HCT116 (cell line): Measurements from ENCODE around the gene ACAD8. TPM values are rescaled to one million over a fixed set of nuclear protein-coding genes. Genes with fewer than 3 reads are reported as not detected.

ENCODE experiments used
- ATAC-seq: fragments of 200-7000 bp; cut with Tn5 transposase; 2 replicates; pipeline ENCODE4 v1.9.1; 2020; ENCODE audit warnings: mild to moderate bottlenecking, moderate library complexity
- Bru-seq: library from RNA; stranded (reverse); fragments of 400-500 nt; gene quantifications from one replicate; lab custom pipeline; 2021; lab: Mats Ljungman, UMichigan
- BruChase-seq, 2 experiments: library from RNA; stranded (reverse); fragments of 400-500 nt; gene quantifications; one replicate each; lab custom pipeline; 2021; lab: Mats Ljungman, UMichigan
- BruUV-seq: library from RNA; stranded (reverse); fragments of 400-500 nt; replicated peaks from 2 replicates; lab custom pipeline; 2021; lab: Mats Ljungman, UMichigan
- CTCF ChIA-PET: fragments of 300-600 bp; sonication (Branson Sonifier 250); formaldehyde crosslinking; loops from one replicate; lab custom pipeline; 2021; ENCODE audit warnings: antibody characterized with exemption; lab: Charles Lee
- POLR2A ChIA-PET: fragments of 300-600, 350-600 bp; sonication (Branson Sonifier 250); formaldehyde crosslinking; loops from one replicate; lab custom pipeline; 2021; ENCODE audit warnings: antibody characterized with exemption; lab: Charles Lee
- RAD21 ChIA-PET, 2 experiments: fragments of 300-600 bp; sonication (Branson Sonifier 250); formaldehyde crosslinking; loops; one replicate each; lab custom pipeline; 2023; ENCODE audit warnings: low total read pairs in 2 of 2; ENCODE audit not compliant: uncharacterized antibody in 2 of 2, unreplicated experiment in 2 of 2, low non-redundant PET in 1 of 2; lab: Charles Lee
- DNase-seq: peaks from one replicate; pipeline ENCODE4 v3.0.0-alpha.2; 2010; ENCODE audit warnings: low read depth, low spot score
- H2AFZ ChIP-seq: fragments of 200-600 bp; shearing (Covaris generic), sonication (generic); 2 replicates; pipeline ENCODE4 v1.6.1; 2017; ENCODE audit warnings: low read depth, mixed run types, mixed read lengths, antibody characterized with exemption, low read length; ENCODE audit not compliant: poor library complexity, severe bottlenecking
- H3K27ac ChIP-seq: 2 replicates; pipeline ENCODE4 v1.5.1; 2012; ENCODE audit warnings: low read depth, low read length
- H3K27me3 ChIP-seq: fragments of 200-600 bp; sonication (generic); 2 replicates; pipeline ENCODE4 v1.6.1; 2016; ENCODE audit warnings: mixed run types, low read length, mixed read lengths; ENCODE audit not compliant: insufficient read depth
- H3K36me3 ChIP-seq, 2 experiments: fragments of 200-500 bp in 1 of 2; fragments of 200-600 bp in 1 of 2; sonication (Bioruptor generic) in 1 of 2; sonication (generic) in 1 of 2; 2 replicates each; pipeline versions ENCODE4 v1.5.1 to v1.6.1; 2014 to 2016; ENCODE audit warnings: low read length in 2 of 2, inconsistent platforms in 1 of 2, mixed read lengths in 1 of 2, mixed run types in 1 of 2; ENCODE audit not compliant: insufficient read depth in 2 of 2, control insufficient read depth in 1 of 2
- H3K4me1 ChIP-seq, 2 experiments: fragments of 200-600 bp in 1 of 2; sonication (generic) in 1 of 2; 2 replicates each; pipeline versions ENCODE4 v1.5.1 to v1.6.1; 2012 to 2017; ENCODE audit warnings: low read length in 2 of 2, inconsistent platforms in 1 of 2, mild to moderate bottlenecking in 1 of 2, mixed read lengths in 1 of 2, mixed run types in 1 of 2, moderate library complexity in 1 of 2; ENCODE audit not compliant: insufficient read depth in 2 of 2, control insufficient read depth in 1 of 2
- H3K4me2 ChIP-seq: fragments of 200-600 bp; sonication (generic); 2 replicates; pipeline ENCODE4 v1.6.1; 2017; ENCODE audit warnings: mixed run types, low read length, mixed read lengths
- H3K4me3 ChIP-seq, 2 experiments: fragments of 200-600 bp in 1 of 2; sonication (generic) in 1 of 2; replicated peaks in 1 of 2; 2 replicates each; pipeline ENCODE4 v1.5.1; 2011 to 2016; ENCODE audit warnings: low read length in 2 of 2, control low read depth in 1 of 2, low read depth in 1 of 2, mild to moderate bottlenecking in 1 of 2, mixed read lengths in 1 of 2, mixed run types in 1 of 2
- H3K79me2 ChIP-seq: fragments of 200-600 bp; sonication (generic); 2 replicates; pipeline ENCODE4 v1.6.1; 2017; ENCODE audit warnings: mild to moderate bottlenecking, mixed run types, low read length, moderate library complexity, mixed read lengths; ENCODE audit not compliant: insufficient read depth
- H3K9ac ChIP-seq: fragments of 200-600 bp; sonication (generic); 2 replicates; pipeline ENCODE4 v1.6.1; 2016; ENCODE audit warnings: low read length, mixed read lengths
- H3K9me2 ChIP-seq: fragments of 200-600 bp; sonication (generic), shearing (Covaris generic); 2 replicates; pipeline ENCODE4 v1.6.1; 2017; ENCODE audit warnings: mixed run types, mild to moderate bottlenecking, moderate library complexity; ENCODE audit not compliant: insufficient read depth
- H3K9me3 ChIP-seq, 2 experiments: fragments of 200-500 bp in 1 of 2; fragments of 200-600 bp in 1 of 2; sonication (Bioruptor generic) in 1 of 2; sonication (generic) in 1 of 2; 2 replicates each; pipeline ENCODE4 v1.6.1; 2014 to 2017; ENCODE audit warnings: low read length in 2 of 2, mixed read lengths in 2 of 2, inconsistent platforms in 1 of 2, low read depth in 1 of 2, mild to moderate bottlenecking in 1 of 2, mixed run types in 1 of 2, moderate library complexity in 1 of 2; ENCODE audit not compliant: control insufficient read depth in 1 of 2, insufficient read depth in 1 of 2
- H4K20me1 ChIP-seq: fragments of 200-600 bp; sonication (generic), shearing (Covaris generic); 2 replicates; pipeline ENCODE4 v1.6.1; 2017; ENCODE audit warnings: mixed run types, mild to moderate bottlenecking, moderate library complexity; ENCODE audit not compliant: insufficient read depth
- EGR1 ChIP-seq: IDR thresholded peaks from 2 replicates; pipeline ENCODE4 v1.6.1; 2012; ENCODE audit warnings: low read depth
- ELF1 ChIP-seq: IDR thresholded peaks from 2 replicates; pipeline ENCODE4 v1.6.1; 2012; ENCODE audit warnings: low read depth, borderline replicate concordance
- EZH2 ChIP-seq: fragments of 200-600 bp; sonication (generic); IDR thresholded peaks from 2 replicates; pipeline ENCODE4 v1.6.1; 2017; ENCODE audit warnings: antibody characterized with exemption, mixed run types
- JUND ChIP-seq: IDR thresholded peaks from 2 replicates; pipeline ENCODE4 v1.6.1; 2012
- POLR2A ChIP-seq: IDR thresholded peaks from 2 replicates; pipeline ENCODE4 v1.7.0; 2011; ENCODE audit warnings: borderline replicate concordance; ENCODE audit not compliant: insufficient read depth, insufficient read length; ENCODE audit errors: extremely low read depth
- POLR2AphosphoS5 ChIP-seq: IDR thresholded peaks from 2 replicates; pipeline ENCODE4 v1.6.1; 2011; ENCODE audit warnings: mild to moderate bottlenecking, low read depth, low read length, moderate library complexity
- RAD21 ChIP-seq: IDR thresholded peaks from 2 replicates; pipeline ENCODE4 v1.6.1; 2012; ENCODE audit warnings: low read depth, mild to moderate bottlenecking
- SIN3A ChIP-seq: IDR thresholded peaks from 2 replicates; pipeline ENCODE4 v1.6.1; 2012; ENCODE audit warnings: low read depth
- SP1 ChIP-seq: IDR thresholded peaks from 2 replicates; pipeline ENCODE4 v1.6.1; 2012; ENCODE audit warnings: low read depth
- TCF7L2 ChIP-seq: IDR thresholded peaks from 2 replicates; pipeline ENCODE4 v1.7.0; 2011; ENCODE audit warnings: borderline replicate concordance, inconsistent platforms; ENCODE audit not compliant: insufficient read depth, insufficient read length; ENCODE audit errors: extremely low read depth
- YY1 ChIP-seq: IDR thresholded peaks from 2 replicates; pipeline ENCODE4 v1.6.1; 2011; ENCODE audit warnings: low read length, low read depth, moderate library complexity, mild to moderate bottlenecking; ENCODE audit not compliant: insufficient replicate concordance; ENCODE audit errors: extremely low read depth
- ZNF274 ChIP-seq: fragments of 200-500 bp; sonication (Bioruptor generic); IDR thresholded peaks from 2 replicates; pipeline ENCODE4 v1.6.1; 2014; ENCODE audit warnings: mild to moderate bottlenecking, low read depth, low read length, inconsistent platforms
- intact Hi-C: fragments of 100-400 bp; cut with micrococcal nuclease; formaldehyde crosslinking; loops from 2 replicates; pipeline ENCODE4 v1.10.0; 2022
- long read RNA-seq: library from polyadenylated mRNA; unstranded; transcript quantifications from one replicate; pipeline ENCODE4 v2.0.0, GENCODE V29; 2021; ENCODE audit not compliant: unreplicated experiment
- polyA plus RNA-seq: library from polyadenylated mRNA; unstranded; fragments of >200 nt; gene quantifications from 2 replicates; pipeline ENCODE4 v1.2.1, GENCODE V29; 2012; ENCODE audit warnings: missing spikeins
- total RNA-seq: library from RNA; stranded (reverse); gene quantifications from one replicate; pipeline ENCODE4 v1.2.1, GENCODE V29; 2021; ENCODE audit not compliant: unreplicated experiment
- TF ChIP-seq, protein P1 (sequence below): IDR thresholded peaks from 2 replicates; pipeline ENCODE4 v1.6.1; 2012; ENCODE audit warnings: low read depth
- TF ChIP-seq, protein P2 (sequence below): IDR thresholded peaks from 2 replicates; pipeline ENCODE4 v1.6.1; 2011; ENCODE audit warnings: mild to moderate bottlenecking, low read length, moderate library complexity; ENCODE audit not compliant: insufficient replicate concordance; ENCODE audit errors: extremely low read depth
- TF ChIP-seq, protein P3 (sequence below): IDR thresholded peaks from 2 replicates; pipeline ENCODE4 v1.6.1; 2012

Gene ACAD8
- total RNA-seq (21.0 TPM), Bru-seq, nascent RNA (percentile 53 among the genes with signal in this experiment), BruChase-seq, experiment 1, labeled RNA remaining after a 6-hour chase (percentile 80 among the genes with signal in this experiment), BruChase-seq, experiment 2, labeled RNA remaining after a 2-hour chase (percentile 81 among the genes with signal in this experiment)
- polyA plus RNA-seq = 15.1 and 16.0 TPM in 2 replicates
- long read RNA-seq, transcript ACAD8-201 (11 exons, 2,249 nt) = major isoform, 36 of 68 reads
- long read RNA-seq, partial matches to known transcripts = 5 of 68 reads
- long read RNA-seq, other reads (novel, unspliced or antisense) = 23 of 68 reads

DNA sequence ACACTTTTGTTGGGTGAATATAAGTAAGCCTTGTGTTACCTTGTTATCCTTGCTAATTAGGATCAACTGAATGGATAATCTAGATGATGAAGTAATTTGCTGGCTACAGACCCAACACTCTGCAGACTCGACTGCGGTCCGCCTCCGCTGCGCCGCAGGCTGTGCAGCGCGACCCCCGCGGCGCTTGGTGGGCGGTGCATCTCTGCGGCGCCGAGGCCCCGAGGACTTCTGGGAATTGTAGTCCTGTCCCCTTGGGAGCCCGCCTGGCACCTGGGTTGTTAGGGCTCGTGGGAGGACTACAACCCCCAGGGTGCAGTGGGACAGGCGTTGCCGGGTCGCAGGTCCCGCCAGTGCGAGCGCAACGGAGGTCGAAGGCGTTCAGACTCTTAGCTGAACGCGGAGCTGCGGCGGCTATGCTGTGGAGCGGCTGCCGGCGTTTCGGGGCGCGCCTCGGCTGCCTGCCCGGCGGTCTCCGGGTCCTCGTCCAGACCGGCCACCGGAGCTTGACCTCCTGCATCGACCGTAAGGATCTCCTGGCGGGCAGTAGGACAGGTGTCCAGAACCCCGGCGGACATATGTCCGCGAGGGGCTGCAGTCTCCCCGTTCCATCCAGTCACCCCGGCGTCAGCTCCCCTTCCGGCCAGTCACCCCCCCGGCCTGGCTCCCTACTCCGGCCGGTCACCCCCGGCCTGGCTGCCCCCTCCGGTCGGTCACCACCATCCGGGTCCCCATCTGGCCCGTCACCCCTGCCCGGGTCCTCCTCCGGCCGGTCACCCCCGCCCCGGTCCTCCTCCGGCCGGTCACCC lies at the start of gene ACAD8, which contains the start of gene THYN1:
Gene ACAD8 (plus strand): TSS at position 381 of the 806 bp plus-strand sequence. CDS start 33 bp downstream, at position 414.
Gene THYN1 (minus strand): TSS at position 165 of the 806 bp plus-strand sequence. CDS start 470 bp downstream, outside the sequence.
- peak; percentile 99 for ATAC-seq
- H3K36me3 ChIP-seq = peaks cover 0 to 6% of the 10 kb centered on the region in 2 experiments; a peak in 1 of 4 replicates
- peaks cover 23% of the 10 kb centered on the region for H3K79me2 ChIP-seq
- no peaks in the 10 kb centered on the region for H3K9me3 ChIP-seq
- peak within 1 kb of the TSS; percentile 87 for H3K4me2 ChIP-seq
- peak within 1 kb of the TSS; percentile 73 to 79 for H3K4me3 ChIP-seq
- CTCF ChIA-PET = interaction anchor here (0.8 to 1.0 kb wide), 2 partner anchors 9 to 45 kb away, joined by 3 read pairs; no protein-coding TSS in a partner anchor
- H2AFZ ChIP-seq = peak within 1 kb of the TSS; percentile 72
- intact Hi-C loops = loop anchor here (2.0 to 10.0 kb wide), 3 partner anchors 29 to 329 kb away; partner anchors contain the start of gene VPS26B
- H4K20me1 ChIP-seq = no peaks in the 10 kb centered on the region
- H3K27ac ChIP-seq = peak within 1 kb of the TSS; percentile 47; the same call in 1 of the 2 replicates
- no peak for TF ChIP-seq ZNF274
- no peak; the same call in 1 of the 2 replicates for TF ChIP-seq ELF1
- TF ChIP-seq, protein P1, sequence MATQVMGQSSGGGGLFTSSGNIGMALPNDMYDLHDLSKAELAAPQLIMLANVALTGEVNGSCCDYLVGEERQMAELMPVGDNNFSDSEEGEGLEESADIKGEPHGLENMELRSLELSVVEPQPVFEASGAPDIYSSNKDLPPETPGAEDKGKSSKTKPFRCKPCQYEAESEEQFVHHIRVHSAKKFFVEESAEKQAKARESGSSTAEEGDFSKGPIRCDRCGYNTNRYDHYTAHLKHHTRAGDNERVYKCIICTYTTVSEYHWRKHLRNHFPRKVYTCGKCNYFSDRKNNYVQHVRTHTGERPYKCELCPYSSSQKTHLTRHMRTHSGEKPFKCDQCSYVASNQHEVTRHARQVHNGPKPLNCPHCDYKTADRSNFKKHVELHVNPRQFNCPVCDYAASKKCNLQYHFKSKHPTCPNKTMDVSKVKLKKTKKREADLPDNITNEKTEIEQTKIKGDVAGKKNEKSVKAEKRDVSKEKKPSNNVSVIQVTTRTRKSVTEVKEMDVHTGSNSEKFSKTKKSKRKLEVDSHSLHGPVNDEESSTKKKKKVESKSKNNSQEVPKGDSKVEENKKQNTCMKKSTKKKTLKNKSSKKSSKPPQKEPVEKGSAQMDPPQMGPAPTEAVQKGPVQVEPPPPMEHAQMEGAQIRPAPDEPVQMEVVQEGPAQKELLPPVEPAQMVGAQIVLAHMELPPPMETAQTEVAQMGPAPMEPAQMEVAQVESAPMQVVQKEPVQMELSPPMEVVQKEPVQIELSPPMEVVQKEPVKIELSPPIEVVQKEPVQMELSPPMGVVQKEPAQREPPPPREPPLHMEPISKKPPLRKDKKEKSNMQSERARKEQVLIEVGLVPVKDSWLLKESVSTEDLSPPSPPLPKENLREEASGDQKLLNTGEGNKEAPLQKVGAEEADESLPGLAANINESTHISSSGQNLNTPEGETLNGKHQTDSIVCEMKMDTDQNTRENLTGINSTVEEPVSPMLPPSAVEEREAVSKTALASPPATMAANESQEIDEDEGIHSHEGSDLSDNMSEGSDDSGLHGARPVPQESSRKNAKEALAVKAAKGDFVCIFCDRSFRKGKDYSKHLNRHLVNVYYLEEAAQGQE = no peak
- TF ChIP-seq EGR1 = peak; percentile 91
- no peak for TF ChIP-seq RAD21
- TF ChIP-seq SIN3A = peak; percentile 62; the same call in 1 of the 2 replicates
- TF ChIP-seq POLR2AphosphoS5 = peak; percentile 92
- peak; percentile 86 for TF ChIP-seq POLR2A
- TF ChIP-seq TCF7L2 = peak; percentile 16
- TF ChIP-seq, protein P2, sequence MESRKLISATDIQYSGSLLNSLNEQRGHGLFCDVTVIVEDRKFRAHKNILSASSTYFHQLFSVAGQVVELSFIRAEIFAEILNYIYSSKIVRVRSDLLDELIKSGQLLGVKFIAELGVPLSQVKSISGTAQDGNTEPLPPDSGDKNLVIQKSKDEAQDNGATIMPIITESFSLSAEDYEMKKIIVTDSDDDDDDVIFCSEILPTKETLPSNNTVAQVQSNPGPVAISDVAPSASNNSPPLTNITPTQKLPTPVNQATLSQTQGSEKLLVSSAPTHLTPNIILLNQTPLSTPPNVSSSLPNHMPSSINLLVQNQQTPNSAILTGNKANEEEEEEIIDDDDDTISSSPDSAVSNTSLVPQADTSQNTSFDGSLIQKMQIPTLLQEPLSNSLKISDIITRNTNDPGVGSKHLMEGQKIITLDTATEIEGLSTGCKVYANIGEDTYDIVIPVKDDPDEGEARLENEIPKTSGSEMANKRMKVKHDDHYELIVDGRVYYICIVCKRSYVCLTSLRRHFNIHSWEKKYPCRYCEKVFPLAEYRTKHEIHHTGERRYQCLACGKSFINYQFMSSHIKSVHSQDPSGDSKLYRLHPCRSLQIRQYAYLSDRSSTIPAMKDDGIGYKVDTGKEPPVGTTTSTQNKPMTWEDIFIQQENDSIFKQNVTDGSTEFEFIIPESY = peak; percentile 76
- peak; percentile 63 for TF ChIP-seq YY1
- TF ChIP-seq, protein P3, sequence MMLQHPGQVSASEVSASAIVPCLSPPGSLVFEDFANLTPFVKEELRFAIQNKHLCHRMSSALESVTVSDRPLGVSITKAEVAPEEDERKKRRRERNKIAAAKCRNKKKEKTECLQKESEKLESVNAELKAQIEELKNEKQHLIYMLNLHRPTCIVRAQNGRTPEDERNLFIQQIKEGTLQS = no peak
- peak; percentile 85 for TF ChIP-seq SP1
- TF ChIP-seq JUND = no peak
- no peak for TF ChIP-seq EZH2
- TF ChIP-seq, all 23 proteins: peak for 8
- peak; percentile 90 for DNase-seq
- no peaks in the 10 kb centered on the region for H3K9me2 ChIP-seq
- peaks cover 2 to 9% of the 10 kb centered on the region in 2 experiments; a peak in 2 of 4 replicates for H3K4me1 ChIP-seq
- ChIA-PET POLR2A (interaction anchor here (0.9 kb wide), 1 partner anchor 29 kb away, joined by 4 read pairs; the partner anchor contains the start of genes NCAPD3 and VPS26B), RAD21 (no interaction called here)
- BruUV-seq = no TSS peak
- no peaks in the 10 kb centered on the region for H3K27me3 ChIP-seq
- H3K9ac ChIP-seq = peak within 1 kb of the TSS; percentile 74
